HG03457 (cell line): Measurements from ENCODE around the gene NFKBIB.

ENCODE experiments used
- ATAC-seq: cut with Tn5 transposase; IDR thresholded peaks from one replicate; pipeline ENCODE4 v1.9.1; 2021; ENCODE audit warnings: moderate number of reproducible peaks; ENCODE audit not compliant: unreplicated experiment

NFKBIB gene

DNA sequence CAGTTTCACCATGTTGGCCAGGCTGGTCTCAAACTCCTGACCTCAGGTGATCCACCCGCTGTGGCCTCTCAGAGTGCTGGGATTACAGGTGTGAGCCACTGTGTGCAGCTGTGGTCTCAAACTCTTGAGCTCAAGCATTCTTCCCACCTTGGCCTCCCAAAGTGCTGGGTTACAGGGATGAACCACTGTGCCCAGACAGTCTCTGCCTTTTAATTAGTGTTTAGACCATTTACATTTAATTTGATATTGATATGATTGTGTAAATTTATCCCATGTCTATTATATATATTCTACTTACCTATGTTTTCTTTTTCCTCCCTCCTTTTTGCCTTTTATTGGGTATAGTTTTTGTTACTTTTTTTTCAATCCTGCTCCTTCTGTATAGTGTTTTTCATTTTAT is 1.9 kb downstream of the NFKBIB start:
- no peak for ATAC-seq

DNA sequence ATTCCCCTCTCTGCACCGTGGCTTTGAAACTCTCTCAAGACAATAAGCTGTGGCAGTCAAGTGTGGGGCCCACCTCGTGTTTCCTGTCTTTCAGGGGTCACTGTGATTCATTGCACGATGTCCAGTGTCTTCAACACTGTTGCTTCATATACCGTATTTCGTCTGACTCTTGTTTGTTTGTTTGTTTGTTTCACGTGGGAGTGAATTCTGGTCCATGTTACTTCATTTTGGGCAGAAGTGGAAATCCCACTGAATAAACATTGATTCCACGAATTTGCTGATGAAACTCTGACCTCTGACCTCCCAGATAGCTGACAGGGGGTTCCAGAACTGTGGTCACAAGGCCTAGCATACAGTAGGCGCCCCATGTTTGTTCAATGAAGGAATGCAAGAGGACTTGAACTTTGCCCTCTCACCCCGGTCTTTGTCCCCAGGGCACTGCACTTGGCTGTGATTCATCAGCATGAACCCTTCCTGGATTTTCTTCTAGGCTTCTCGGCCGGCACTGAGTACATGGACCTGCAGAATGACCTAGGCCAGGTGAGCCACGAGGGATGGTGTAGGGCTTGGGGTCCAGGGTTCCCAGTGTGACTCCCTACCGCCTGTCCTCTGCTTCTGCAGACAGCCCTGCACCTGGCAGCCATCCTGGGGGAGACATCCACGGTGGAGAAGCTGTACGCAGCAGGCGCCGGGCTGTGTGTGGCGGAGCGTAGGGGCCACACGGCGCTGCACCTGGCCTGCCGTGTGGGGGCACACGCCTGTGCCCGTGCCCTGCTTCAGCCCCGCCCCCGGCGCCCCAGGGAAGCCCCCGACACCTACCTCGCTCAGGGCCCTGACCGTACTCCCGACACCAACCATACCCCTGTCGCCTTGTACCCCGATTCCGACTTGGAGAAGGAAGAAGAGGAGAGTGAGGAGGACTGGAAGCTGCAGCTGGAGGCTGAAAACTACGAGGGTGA is 5.1 kb downstream of the NFKBIB start:
- no peak for ATAC-seq

DNA sequence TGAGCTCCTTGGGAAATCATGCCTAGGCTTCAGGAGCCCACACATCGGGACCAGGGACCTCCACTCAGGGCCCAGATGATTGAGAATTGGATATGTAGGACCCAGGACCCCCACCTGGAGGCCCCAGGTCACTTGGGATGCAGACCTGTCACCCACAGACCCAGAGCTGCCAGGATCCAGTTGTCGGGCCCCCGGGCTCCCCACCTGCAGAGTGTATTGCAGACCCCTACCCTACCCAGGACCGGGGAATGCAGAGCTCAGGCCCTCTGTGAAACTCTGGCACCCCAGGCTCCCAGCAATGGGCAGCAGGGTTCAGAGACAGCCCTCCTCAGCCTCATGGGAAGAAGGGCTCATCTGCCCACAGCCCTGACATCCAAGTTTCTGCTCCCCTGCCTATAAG is 5.9 kb downstream of the NFKBIB start:
- no peak for ATAC-seq

DNA sequence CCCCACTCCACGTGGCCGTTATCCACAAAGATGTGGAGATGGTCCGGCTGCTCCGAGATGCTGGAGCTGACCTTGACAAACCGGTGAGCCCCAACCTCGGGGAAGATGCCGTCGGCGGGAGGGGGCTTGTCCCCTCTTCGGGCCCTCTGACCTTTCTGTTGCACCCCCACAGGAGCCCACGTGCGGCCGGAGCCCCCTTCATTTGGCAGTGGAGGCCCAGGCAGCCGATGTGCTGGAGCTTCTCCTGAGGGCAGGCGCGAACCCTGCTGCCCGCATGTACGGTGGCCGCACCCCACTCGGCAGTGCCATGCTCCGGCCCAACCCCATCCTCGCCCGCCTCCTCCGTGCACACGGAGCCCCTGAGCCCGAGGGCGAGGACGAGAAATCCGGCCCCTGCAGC is 7.5 kb downstream of the NFKBIB start:
- no peak for ATAC-seq

DNA sequence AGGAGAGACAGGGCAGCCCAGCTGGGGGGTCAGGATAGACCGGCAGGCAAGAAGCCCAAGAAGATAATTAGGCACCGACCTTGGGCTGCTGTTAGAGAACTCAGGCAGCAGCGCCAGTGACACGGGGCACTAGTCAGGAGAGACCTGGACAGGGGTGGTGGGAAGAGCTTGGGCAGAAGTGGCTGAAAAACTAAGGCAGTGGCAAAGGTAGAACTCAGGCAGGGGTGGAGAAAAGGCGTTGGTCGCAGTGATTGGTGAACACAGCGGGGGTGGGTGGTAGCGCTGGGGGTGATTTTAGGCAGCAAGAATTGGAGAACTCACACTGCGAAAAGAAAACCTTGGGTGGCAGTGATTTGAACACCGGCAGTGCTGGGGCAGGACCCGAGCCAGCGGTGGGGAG is 7.9 kb downstream of the NFKBIB start:
- no peak for ATAC-seq

DNA sequence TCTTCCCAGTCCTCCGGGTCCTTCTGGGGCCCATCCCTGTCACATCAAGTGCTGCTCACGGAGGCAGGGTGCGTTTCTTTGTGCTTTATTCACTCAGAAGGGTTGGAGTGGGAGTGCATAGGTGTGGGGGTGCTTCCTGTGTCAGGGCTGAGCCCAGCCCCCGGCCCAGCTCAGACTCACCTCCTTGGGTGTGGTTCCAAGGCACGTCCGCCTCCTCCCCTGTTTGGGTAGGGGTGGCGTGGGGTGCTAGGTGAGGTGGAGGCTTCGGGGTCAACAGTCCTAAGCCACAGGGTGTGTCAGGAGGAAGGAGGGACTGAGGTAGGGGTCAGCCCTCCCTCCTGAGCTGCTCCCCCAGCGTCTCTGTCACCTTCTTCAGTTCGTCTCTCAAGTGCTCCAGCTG is 9.1 kb downstream of the NFKBIB start:
- no peak for ATAC-seq

DNA sequence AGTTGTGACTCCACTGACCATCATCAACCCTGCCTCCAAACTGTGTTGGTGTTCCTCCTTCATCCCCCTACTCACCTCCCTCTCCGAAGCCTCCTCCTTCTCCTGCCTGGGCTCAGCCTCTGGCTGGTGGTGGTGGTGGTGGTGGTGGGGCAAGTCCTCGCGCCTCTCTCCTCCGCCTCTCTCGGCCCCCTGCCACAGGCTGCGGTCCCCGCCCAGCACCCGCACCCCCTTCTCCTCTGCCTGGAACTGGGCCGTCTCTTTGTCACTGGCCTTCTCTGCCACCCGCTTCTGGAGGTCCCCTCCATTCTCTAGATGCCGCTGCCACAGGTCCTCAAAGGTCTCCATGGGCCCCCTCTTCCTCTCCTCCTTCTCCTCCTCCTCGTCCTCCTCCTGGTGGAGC is 10.7 kb downstream of the NFKBIB start:
- ATAC-seq = no peak

DNA sequence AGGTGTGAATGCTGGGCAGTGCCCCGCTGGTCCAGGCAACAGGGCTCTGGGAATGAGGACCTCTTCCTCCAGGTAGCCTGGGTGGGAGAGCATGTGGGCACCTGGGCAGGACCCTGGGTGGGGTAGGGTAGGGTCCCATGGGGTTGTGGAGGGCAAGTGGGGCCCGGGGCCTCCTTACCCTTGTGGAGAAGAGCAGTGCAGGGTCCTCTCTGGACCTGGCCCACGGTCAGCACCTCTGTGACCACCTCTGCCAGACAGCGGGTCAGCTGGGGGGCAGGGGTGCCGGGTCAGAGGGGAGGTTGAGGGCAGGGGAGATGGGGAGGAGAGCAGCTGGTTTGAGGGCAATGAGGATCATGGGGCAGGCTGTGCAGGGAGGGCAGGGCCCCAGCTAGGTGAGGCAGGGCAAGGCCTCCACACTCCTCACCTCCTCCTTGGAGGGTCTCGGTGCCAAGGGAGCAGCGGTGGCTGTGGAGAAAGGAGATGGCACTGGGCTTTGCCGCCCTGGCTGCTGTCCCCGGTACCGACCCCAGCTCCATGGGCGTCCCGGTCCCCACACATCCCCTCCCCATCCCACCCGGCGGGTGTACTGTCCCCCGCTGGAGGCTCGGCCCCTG is 11.7 kb downstream of the NFKBIB start:
- ATAC-seq = no peak

DNA sequence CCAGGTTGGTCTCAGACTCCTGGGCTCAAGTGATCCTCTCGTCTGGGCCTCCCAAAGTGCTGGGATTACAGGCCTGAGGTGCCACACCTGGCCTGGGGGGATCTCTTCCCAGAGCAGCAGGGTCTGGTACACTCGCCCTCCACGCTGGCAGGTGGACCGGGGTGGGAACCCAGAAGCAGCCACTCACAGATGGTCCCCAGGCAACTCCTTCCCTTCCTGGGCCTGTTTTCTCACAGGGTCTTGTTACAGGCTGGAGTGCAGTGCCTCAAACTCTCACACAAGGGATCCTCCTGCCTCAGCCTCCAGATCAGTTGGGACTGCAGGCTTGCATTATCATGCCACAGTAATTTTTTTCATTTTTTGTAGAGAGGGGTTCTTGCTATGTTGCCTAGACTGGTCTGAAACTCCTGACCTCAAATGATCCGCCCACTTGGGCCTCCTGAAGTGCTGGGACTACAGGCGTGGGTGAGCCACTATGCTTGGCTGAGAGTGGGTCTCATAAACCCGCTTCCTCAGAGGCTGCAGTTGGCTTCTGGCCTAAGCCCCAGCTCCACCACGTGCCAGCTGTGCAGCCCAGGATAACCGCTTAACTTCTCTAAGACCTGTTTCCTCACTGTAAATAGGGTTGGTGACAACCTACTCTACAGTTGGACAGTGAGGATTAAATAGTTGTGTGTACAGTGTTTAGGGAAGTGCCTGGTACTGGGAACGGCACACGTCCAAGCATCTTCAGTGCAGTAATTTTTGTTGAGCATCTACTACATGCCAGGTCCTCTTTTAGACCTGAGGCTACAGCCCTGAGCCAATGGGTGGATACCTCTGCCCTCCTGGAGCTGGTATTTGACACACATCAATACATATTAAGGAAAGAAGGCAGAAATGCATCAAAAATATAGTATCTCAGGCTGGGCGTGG is 13.1 kb downstream of the NFKBIB start:
- no peak for ATAC-seq

DNA sequence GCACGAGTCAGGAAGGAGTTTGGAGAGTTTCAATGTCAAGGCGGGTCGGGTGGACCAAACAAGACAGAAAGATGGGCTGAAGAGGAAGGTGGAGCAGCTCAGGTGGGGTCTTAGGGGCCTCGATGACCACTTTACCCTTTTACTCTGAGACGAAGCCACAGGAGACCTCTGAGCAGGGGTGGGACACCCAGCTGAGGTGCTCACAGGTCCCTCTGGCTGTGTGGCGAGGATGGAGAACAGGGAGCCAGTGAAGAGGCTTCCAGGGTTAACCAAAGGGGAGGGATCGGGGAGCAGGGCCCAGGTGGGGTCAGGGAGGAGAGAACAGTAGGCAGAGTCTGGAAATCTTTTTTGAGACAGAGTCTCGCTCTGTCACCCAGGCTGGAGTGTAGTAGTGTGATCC is 14.2 kb downstream of the NFKBIB start:
- no peak for ATAC-seq

DNA sequence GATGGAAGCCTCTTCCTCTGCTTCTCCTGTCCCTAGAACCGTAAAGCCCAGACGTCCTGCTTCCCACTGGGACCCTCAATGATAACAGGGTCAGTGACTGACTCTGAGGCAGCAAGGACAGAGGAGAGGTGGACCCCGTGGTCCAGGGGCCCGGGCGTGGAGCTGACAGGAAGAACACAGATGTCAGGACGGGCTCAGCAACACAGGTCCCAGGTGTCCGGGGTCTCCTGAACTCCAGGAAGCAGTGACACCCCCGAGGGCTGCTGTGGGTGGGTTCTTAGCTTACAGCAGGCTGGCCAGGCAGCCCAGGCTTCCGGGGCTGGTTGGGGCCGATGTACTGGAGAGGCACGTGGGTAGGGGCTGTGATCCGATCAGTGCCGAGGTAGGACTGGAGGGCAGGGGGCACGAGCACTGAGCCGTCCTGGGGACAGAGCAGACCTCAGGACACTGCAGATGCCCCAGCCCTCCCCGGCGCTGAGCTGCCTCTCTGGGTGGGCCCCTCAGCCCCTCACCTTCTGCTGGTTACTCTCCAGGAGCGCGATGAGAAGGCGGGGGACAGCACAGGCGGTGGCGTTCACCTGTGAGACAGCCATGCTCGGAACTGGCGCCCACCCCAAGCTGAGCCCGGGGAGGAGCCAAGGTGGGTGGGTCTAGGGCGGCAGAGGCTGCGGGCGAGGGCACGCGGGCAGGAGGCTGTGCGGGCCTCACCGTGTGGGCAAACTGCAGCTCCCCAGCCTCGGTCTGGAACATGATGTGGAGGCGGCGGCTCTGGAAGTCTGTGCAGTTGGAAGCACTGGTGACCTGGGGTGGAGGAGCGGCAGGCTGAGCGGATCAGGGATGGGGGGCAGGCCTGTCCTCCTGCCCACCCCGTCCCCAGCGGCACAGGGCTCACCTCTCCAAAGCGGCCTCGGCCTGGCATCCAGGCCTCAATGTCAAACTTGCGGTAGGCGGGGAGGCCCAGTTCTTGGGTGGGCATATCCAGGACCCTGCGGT is 15.9 kb downstream of the NFKBIB start:
- no peak for ATAC-seq

DNA sequence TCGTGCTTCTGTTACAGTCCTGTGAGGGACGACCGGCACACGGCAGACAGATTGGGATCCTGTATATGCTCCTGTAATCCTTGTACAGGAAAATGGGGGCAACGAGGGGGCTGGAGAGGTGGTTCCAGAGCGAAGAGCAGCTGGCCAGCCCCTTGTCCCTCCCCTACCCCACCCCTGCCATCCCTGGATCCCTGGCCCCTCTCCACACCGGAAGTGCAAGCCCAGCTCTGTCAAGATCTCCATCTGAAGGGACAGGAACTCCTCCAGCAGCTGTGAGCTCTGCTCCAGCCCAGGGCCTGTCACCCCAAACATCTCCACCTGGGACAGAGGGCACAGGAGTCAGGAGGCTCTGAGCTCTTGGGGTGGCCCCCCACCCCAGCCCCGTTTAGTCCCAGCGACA is 17.7 kb downstream of the NFKBIB start:
- no peak for ATAC-seq

DNA sequence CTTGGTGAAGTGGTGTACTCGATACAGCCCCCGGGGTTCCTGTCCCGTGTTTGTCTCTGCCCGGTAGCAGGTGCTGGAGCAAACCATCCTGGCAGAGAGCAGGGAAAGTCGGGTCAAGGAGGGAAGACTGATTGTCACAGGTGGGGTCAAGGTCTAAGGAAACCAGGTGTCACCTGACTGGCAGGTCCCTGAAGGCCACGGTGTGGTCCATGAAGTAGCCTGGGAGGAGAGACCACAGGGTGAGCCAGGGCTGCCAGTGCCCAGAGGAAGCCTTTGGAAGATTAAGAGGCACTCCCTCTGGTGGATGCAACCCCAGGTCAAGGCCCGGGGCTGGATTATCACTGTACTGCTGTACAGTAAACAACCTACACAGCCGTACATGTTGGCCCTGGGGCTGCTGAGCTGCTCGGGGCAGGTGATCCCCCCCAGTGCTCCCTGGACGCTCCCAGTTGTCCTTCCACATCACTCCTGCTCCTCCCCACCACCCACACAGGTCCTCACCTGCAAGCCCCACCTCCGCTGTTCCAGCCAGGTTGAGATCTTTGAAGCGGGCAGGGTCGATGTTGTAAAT is 18.2 kb downstream of the NFKBIB start:
- ATAC-seq = no peak

DNA sequence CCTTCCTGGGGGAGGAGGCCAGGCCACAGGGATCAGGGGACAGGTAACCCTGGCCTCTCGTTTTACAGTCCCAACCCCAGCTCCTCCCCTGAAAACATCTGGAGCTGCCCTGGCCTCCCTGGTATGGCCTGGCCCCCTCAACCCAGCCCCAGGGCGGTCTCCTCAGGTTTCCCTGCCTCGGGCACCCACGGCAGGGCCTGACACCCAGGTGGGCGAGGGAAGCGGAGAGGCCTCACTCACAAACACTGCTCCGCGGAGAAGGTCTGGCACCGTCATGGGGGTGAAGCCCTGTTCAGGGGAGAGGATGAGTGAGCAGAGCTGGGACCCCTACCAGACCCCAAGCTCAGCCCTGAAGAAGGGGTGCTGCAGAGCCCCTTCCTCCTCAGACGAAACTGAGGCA is 18.8 kb downstream of the NFKBIB start:
- ATAC-seq = no peak

DNA sequence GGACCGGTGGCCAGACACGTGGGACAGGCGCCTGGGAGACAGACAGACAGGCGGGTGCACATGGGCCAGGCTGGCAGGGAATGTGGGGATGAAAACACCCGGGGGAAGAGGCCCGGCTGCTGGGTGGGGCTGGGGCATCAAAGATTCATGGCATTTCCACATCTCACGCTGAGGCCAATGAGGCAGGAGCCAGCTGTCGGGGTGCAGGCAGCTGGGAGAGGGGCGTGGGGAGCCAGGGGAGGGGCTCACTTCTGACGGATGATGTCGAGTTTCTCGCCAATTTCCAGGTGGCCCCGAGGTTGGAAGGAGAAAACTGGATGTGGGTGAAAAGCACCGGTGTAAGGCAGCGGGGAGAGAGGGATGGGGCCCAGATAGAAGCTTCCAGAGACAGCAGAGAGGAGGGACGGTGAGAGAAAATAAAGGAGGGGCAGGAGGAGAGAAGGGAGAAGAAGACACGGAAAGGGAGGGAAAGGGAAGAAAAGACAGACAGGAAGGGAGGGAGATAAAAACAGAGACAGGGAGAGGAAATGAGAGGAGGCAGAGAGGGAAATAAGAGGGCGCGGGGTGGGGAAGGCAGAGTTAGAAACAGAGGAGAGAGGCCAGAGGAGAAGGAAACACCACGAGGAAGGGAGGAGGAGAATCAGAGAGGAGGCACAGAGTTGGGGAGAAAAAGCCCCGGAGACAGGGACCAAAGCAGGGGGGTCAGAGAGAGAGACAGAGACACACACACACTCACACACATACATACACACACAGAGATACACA is 20.2 kb downstream of the NFKBIB start:
- no peak for ATAC-seq

DNA sequence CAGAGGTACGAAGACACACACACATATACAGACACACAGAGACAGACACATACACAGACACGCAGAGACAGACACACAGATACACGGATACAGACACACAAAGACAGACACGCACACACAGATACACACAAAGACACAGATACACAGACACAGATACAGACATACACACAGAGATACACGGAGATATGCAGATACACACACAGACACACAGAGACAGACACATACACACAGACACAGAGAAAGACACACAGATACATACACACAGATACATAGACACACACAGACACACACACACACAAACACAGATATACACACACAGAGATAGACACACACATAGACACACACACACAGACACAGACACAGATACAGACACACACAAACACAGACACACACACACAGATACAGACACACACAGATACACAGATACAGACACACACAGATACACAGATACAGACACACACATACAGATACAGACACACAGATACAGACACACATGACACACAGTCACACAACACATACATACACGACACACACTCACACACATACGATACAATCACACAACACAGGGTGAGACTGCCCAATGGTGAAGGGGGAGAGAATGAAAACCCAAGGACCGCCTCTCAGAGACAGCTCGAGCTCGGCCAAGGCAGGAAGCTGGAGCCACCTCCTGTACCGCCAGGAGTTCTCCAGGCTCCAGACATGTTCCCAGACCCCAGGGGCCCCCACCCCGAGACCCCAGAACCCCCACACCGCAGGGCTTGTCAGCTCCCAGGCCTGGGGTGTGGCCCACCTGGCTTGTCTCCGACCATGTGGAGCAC is 21.0 kb downstream of the NFKBIB start:
- ATAC-seq = no peak

DNA sequence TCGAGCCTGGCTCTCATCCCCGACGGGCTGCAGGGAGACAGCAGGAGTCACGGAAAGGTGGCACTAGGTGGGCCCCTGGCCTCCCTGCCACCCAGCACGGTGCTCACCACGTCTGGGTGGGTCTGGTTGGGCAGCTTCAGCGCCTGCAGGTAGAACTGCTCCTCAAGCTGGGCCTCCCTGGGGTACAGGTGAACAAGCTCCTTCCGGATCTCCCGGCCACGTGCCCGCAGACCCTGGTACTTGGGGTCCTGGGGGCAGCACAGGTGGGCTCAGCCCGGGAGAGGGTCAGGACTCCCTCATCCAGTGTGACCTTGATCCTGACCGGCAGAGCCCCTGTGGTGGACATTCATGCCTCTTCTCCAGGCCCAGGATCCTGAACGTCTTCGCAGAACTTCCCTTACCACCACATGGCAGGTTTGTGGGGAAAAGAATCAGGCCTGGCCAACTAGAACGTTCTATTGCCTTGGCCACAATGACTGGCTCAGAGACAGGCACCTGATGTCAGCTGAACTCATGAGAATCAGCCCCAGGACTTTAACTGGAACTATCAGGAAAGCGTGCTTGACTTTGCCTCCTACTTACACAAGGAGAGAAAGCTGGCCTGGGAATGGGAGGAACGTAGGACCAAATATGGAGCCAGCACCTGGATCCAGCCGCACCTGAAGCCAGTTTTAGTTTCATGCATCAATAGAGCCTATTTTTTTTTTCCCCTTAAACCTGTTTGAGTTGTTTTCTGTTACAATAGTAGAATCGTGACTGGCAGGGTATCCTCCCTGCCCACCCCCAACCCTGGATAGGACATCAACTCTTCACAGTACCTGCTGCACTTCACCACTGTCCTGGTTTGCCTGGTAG is 21.9 kb downstream of the NFKBIB start:
- no peak for ATAC-seq
